Upper lobe of left lung (tissue), 6 donors: Measurements from ENCODE around the gene TTC3. TPM values are rescaled to one million over a fixed set of nuclear protein-coding genes. Genes with fewer than 3 reads are reported as not detected.

Experiments used
- ATAC-seq, 2 donors: fragments of 200-7000 bp; cut with Tn5 transposase; one replicate each; pipeline ENCODE4 v1.9.1; 2022; ENCODE audit warnings: mild to moderate bottlenecking in 2 of 2, moderate library complexity in 2 of 2; ENCODE audit not compliant: low FRiP score in 2 of 2
- DNase-seq, 2 donors: peaks; one replicate each; pipeline ENCODE4 v3.0.0-alpha.2; 2019 to 2020
- H3K27ac ChIP-seq, 4 donors: fragments of 200-600 bp; sonication (generic); one replicate each; pipeline ENCODE4 v1.5.1; 2016 to 2019
- H3K27me3 ChIP-seq, 4 donors: fragments of 200-600 bp; sonication (generic); one replicate each; pipeline ENCODE4 v1.5.1; 2017 to 2019
- H3K36me3 ChIP-seq, 4 donors: fragments of 200-600 bp; sonication (generic); one replicate each; pipeline ENCODE4 v1.5.1; 2016 to 2019
- H3K4me1 ChIP-seq, 4 donors: fragments of 200-600 bp; sonication (generic); one replicate each; pipeline ENCODE4 v1.5.1; 2018 to 2019
- H3K4me3 ChIP-seq, 4 donors: fragments of 200-600 bp; sonication (generic); one replicate each; pipeline ENCODE4 v1.5.1; 2017 to 2019; ENCODE audit warnings: mild to moderate bottlenecking in 2 of 4, moderate library complexity in 1 of 4
- H3K9me3 ChIP-seq, 4 donors: fragments of 200-600 bp; sonication (generic); one replicate each; pipeline ENCODE4 v1.5.1; 2018 to 2019
- CTCF ChIP-seq, 6 experiments: fragments of 450-650 bp in 4 of 6; fragments of 200-600 bp in 2 of 6; sonication (generic) in 2 of 6; IDR thresholded peaks; one replicate each; pipeline ENCODE4 v1.5.1; 2016 to 2019; ENCODE audit warnings: antibody characterized with exemption in 6 of 6
- EP300 ChIP-seq, 4 donors: sonication (generic); formaldehyde crosslinking; IDR thresholded peaks; one replicate each; pipeline ENCODE4 v1.5.1; 2017; ENCODE audit warnings: antibody characterized with exemption in 4 of 4, control low read depth in 2 of 4
- POLR2A ChIP-seq, 4 donors: fragments of 450-650 bp; IDR thresholded peaks; one replicate each; pipeline ENCODE4 v1.5.1; 2016 to 2017; ENCODE audit warnings: antibody characterized with exemption in 4 of 4, mild to moderate bottlenecking in 2 of 4
- POLR2AphosphoS5 ChIP-seq, 2 donors: sonication (generic); formaldehyde crosslinking; IDR thresholded peaks; one replicate each; pipeline ENCODE4 v1.5.1; 2017; ENCODE audit warnings: antibody characterized with exemption in 2 of 2
- WGBS, 2 donors: methylation state at CpG; one replicate each; pipeline ENCODE4 v1.1.5; 2017 to 2018; 5-methylcytosine and 5-hydroxymethylcytosine counted together
- total RNA-seq, 6 donors: library from RNA; depleted of rRNA in 4 of 6; stranded (reverse); fragments of >200 nt in 4 of 6; gene quantifications; one replicate each; pipeline versions ENCODE4 v1.1.0 to v1.2.1, GENCODE V29; 2016 to 2021
- donor health status: DM: no; HTN: no; CAD: no; lungs with moderate emphysema.
- donor health status: DM: no; HTN: yes; CAD: no; lungs with severe emphysema.

The TTC3 gene
- total RNA-seq, 6 donors from 2014 or later: 69.9 to 395 (median 88.2) TPM

- ATAC-seq: no peak
- no peak for DNase-seq
- Histone ChIP-seq H3K4me3 (no peak overlapping the region), H3K27me3 (no peaks in the 10 kb centered on the region), H3K27ac (no peak overlapping the region), H3K4me1 (peaks cover 12 to 13% (median 12%) of the 10 kb centered on the region in 4 donors), H3K9me3 (no peaks in the 10 kb centered on the region), H3K36me3 (no peaks in the 10 kb centered on the region)
- no peak for TF ChIP-seq POLR2A (IDR thresholded peaks at IDR 0.05)
- no peak for TF ChIP-seq CTCF (IDR thresholded peaks at IDR 0.05)
- no peak for TF ChIP-seq POLR2AphosphoS5 (IDR thresholded peaks at IDR 0.05)
- no peak for TF ChIP-seq EP300 (IDR thresholded peaks at IDR 0.05)
- WGBS, 2 donors: 85 to 91% methylated on average over 7 of the region's 7 CpGs
Observed at GRCh38 chr21:37210130-37210529, 137.1 kb downstream of the TTC3 start.

DNA sequence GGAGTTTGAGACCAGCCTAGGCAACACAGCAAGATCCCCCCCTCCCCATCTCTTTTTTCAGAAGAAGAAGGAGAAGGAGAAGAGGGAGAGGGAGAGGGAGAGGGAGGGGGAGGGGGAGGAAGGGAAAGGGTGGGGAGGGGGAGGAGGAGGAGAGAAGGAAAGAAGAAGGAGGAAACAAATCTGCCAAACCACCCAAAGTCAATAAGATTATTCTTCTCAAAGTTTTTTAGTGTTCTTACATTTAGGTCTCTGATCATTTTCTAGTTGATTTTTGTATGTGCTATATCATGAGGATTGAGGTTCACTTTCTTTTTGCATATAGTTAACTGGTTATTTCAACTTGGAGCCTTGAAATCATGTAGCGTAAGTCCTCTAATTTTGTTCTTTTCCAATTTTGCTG, 137.7 kb downstream of the TTC3 start:
- no peak for DNase-seq
- TF ChIP-seq EP300 (IDR thresholded peaks at IDR 0.05) (no peak), POLR2A (IDR thresholded peaks at IDR 0.05) (no peak), CTCF (IDR thresholded peaks at IDR 0.05) (no peak), POLR2AphosphoS5 (IDR thresholded peaks at IDR 0.05) (no peak)

GRCh38 chr21:37214952-37215351, 141.9 kb downstream of the TTC3 start:
- H3K27ac ChIP-seq: no peak overlapping the region
- WGBS, 2 donors: 91% methylated on average over 9 of the region's 9 CpGs
- H3K36me3 ChIP-seq: no peaks in the 10 kb centered on the region
- ATAC-seq: no peak
- peaks cover 1 to 4% (median 2%) of the 10 kb centered on the region in 4 donors for H3K4me1 ChIP-seq
- H3K4me3 ChIP-seq: no peak overlapping the region
- no peak for TF ChIP-seq POLR2AphosphoS5 (IDR thresholded peaks at IDR 0.05)
- no peak for TF ChIP-seq EP300 (IDR thresholded peaks at IDR 0.05)
- TF ChIP-seq CTCF (IDR thresholded peaks at IDR 0.05): no peak
- no peak for TF ChIP-seq POLR2A (IDR thresholded peaks at IDR 0.05)
- no peak for DNase-seq
- no peaks in the 10 kb centered on the region for H3K27me3 ChIP-seq
- H3K9me3 ChIP-seq: no peaks in the 10 kb centered on the region

More for the DNA sequence above, 137.7 kb downstream of the TTC3 start:
- Histone ChIP-seq H3K4me1 (peaks cover 12 to 13% (median 12%) of the 10 kb centered on the region in 4 donors), H3K36me3 (no peaks in the 10 kb centered on the region), H3K27ac (no peak overlapping the region), H3K4me3 (no peak overlapping the region), H3K9me3 (no peaks in the 10 kb centered on the region), H3K27me3 (no peaks in the 10 kb centered on the region)
- ATAC-seq: no peak
- 95 to 97% methylated on average over 1 of the region's 1 CpG for WGBS, 2 donors

DNA sequence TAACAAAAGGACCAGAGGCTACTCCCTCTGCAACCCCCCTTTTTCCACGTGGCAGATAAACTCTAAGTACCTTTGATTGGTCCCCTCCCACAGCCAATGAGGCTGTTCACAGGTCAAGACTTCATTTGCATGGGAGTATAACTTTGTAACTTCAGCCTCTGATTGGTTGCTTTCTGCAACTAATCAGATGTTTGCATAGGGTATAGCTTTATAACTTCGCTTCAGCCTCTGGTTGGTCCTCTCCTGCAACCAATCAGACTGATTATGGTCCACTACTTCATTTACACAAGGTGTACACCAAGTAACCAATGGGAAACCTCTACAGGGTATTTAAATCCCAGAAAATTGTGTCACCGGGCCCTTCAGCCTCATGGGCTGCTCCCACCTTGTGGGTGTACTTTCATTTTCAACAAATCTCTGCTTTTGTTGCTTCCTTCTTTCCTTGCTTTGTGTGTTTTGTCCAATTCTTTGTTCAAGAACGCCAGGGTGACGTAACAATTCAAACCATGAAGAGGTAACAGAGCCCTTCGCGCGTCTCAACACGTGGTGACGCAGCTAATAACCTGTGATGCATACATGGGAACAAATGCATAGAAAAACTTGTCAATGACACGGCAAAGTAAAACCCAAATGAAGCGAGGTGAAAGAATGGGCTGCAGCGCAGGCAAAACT, 146.8 kb downstream of the TTC3 start:
- Histone ChIP-seq H3K4me1 (peaks cover 6 to 16% (median 11%) of the 10 kb centered on the region in 4 donors), H3K4me3 (peak overlapping the region in 3 of 4 donors; percentile 59 to 82 (median 74)), H3K9me3 (no peaks in the 10 kb centered on the region), H3K27me3 (no peaks in the 10 kb centered on the region), H3K36me3 (peaks cover 7 to 18% (median 13%) of the 10 kb centered on the region in 4 donors), H3K27ac (peak overlapping the region; percentile 79 to 86 (median 83))
- WGBS, 2 donors: 48 to 49% methylated on average over 13 of the region's 13 CpGs
- TF ChIP-seq POLR2A (IDR thresholded peaks at IDR 0.05): no peak
- no peak for TF ChIP-seq CTCF (IDR thresholded peaks at IDR 0.05)
- no peak for TF ChIP-seq EP300 (IDR thresholded peaks at IDR 0.05)
- TF ChIP-seq POLR2AphosphoS5 (IDR thresholded peaks at IDR 0.05): no peak
- DNase-seq (no peak), ATAC-seq (no peak)
